RCC 7860 (cell line): ENCODE data around the gene CFAP91.
A peak's percentile ranks its signal among the peaks of the same experiment; 100 is the strongest.
"Not testable (repeated sequence)": the region's sequence is repeated elsewhere in the genome, so short reads cannot be mapped to it uniquely, and the experiment has no call there.

ENCODE experiments used
- DNase-seq: peaks from one replicate; pipeline ENCODE4 v3.0.0-alpha.2; 2015; ENCODE audit warnings: low spot score
- FAIRE-seq: peaks from 2 replicates; lab custom pipeline; 2012; peaks lifted over from hg19 to GRCh38; lab: Jason Lieb, UNC

Gene CFAP91

DNA sequence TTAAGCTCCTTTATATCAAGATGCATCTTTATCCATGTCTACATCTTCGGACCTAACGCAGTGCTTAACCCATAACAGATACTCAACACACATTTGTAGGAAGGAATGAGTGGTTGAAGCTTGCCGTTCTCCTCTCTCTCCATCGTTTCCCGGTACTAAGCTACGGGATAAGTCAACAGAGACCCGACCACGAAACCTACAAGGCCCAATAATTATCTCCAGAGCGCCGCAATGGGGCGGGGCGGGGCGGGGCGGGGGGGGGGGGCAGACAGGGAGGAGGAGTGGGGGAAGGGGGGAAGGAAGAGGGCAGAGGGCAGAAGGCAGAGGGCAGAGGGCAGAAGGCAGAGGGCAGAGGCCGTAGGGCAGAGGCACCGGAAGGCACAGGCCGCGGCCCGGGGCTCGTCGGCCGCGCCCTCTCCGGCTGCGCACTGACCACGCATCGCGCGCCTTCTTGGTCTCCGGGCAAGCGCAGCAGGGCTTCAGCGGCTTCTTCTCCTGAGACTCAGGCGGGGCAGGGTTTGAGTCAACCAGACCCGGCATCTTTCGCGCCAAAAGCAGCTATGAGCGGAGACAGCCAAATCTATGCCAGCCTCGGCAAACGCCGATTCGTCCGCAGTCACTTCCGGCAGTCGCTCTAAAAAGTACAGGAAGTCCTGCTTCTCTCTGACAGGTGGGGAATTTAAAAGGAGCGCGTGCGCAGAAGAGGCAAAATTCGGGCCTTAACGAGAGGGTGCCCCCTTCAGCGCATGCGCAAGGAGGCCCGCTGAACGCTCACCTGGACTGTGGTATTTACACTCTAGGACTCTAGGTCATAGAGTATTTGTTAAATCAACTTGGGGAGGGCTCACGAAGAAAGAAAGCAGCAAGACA lies 25.8 kb upstream of the CFAP91 start, which contains the start of gene COX17:
COX17 (minus strand) TSS at position 636 of the 870 bp plus-strand sequence; CDS start at position 540, 96 bp downstream.
- peak; percentile 85 for FAIRE-seq

DNA sequence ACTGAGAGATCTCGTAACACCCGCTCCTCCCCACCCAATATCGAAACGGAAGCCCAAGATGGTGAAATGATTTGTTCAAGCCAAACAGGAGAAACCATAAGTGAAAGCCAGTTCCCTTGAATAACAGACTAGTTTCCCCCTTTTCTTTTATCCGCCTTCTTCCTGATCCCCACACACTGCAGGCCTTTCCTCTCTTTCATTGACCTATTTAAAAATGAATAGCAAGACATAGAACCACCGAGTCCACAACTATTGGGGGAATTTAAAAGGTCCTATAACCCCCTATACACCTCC lies 25.2 kb upstream of the CFAP91 start:
- FAIRE-seq (no peak), DNase-seq (no peak)

More for the DNA sequence above, 25.8 kb upstream of the CFAP91 start, which contains the start of gene COX17:
- DNase-seq: peak; percentile 94

DNA sequence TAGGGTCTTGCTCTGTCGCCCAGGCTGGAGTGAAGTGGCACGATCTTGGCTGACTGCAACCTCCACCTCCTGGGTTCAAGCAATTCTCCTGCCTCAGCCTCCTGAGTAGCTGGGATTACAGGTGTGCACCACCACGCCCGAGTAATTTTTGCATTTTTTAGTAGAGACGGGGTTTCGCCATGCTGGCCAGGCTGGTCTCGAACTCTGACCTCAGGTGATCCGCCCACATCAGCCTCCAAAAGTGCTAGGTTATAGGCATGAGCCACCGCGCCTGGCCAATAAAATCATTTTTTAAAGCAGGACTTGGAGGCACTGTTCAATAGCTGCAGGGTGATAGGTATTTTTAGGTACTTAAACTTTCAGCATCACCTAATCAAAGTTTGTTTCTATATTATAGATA lies 24.6 kb upstream of the CFAP91 start:
- not testable (repeated sequence) for DNase-seq, FAIRE-seq

DNA sequence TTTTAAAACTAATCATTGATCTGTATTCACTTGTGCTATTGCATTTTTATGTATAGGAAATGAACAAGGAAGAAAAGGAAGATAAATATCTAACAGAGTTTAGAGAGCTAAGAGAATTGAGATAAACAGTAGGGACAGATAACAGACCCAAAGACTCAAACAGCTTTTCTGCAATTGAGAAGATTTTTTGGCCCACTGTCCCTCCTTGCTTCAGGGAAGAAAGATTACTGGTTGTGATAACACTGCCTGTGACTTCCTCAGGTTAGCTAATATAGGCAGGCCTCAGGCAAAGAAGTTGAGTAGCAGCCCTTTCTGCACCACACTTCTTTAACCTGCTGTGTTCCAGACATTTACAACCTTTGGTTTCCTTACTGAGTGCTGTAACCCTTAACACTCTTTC lies 22.9 kb upstream of the CFAP91 start:
- FAIRE-seq (no peak), DNase-seq (no peak)

DNA sequence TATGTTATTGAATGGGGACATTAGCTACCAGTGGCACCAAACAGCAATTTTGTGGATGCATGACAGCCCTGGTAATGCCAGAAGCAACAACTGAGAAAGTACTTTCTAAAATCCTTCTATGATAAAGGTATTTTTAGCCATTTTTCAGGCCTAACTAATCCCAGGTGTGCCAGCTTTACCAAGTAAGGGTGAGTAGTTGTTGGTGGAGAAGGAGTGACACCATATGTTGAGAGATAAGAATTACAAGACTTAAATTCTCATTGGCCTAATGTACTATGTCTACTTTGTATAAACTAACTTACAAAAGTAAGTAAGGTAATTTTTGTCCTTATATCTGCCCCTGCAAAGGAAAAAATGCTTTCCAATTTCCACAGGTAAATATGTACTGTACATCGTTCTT lies 21.5 kb upstream of the CFAP91 start:
- FAIRE-seq: peak; percentile 78
- DNase-seq: peak; percentile 37

DNA sequence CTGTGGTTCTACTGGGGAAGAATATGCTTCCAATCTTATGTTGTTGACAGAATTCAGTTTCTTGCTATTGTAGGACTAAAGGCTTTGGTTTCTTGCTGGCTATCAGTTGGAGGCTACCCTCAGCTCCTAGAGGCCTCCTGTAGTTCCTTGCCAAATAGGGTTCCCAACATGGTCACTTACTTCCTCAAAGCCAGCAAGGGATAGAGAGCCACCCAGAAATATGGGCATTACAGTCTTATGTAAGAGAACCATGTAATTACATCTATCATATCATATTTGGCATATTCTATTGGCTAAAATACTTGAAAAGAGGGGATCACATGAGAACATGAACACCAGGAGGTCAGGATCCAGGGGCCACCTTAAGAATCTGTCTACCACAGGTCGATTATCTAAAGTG lies 19.4 kb upstream of the CFAP91 start:
- FAIRE-seq: no peak

DNA sequence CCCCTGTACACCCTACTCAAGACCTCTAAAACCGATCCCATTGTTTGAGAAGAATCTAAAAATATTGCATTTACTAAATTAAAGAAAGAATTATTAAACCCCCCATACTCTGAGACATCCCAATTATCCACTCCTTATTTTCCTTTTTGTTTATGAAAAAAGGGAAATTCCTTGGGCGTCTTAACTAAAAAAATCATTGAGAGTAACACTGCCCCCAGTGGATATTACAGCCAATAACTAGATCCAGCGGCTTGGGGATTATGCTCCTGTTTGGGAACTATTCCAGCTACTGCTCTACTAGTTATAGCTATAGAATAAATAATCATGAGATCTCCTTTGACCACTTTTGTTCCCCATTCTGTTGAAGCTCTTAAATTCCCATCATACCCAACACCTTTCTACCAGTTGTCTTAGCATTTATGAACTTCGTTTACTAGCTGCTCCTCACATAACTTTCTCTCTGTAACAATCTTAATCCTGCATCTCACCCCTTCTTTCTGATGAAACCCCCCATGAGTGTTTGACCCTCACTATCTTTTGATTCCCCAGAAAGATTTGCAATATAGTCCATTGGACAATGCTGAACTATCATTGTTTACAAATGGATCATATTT lies 12.7 kb upstream of the CFAP91 start:
- DNase-seq (no peak), FAIRE-seq (peak; percentile 25)

More for the DNA sequence above, 19.4 kb upstream of the CFAP91 start:
- no peak for DNase-seq

DNA sequence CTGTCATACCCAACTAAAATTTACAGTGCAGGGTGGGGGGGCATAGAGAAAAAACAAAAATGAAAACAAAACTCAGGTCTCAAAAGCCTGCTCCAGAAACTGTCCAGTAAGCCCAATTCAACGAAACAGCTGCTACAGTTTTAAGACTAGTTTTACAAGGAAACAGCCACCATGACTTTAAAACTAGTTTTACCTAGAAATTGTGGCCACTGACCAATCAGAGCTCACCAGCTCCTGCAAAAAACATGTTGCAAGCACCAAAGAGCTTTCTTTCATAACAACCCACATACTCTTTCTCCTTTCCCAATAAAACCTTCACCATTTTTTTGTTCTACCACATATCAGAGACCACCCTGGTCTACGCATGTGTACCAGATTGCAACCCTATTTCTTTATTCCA lies 7.3 kb upstream of the CFAP91 start:
- FAIRE-seq: no peak

DNA sequence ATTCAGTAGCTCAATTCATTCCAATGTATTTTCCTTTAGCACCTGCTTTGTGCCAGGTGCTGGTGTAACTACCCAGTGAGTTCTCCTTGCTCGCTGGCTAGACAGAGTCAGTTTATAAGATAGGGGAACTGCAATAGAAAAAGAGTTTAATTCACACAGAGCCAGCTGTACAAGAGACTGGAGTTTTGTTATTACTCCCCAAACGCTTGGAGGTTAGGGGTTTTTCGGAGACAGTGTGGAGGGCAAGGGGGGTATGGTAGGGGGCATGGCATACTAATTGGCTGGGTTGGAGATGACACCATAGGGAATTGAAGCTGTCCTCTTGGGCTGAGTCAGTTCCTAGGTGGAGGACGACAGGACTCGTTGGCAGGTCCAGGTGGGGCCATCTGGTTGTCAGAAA lies 5.4 kb upstream of the CFAP91 start:
- FAIRE-seq: no peak
- DNase-seq: no peak

More for the DNA sequence above, 7.3 kb upstream of the CFAP91 start:
- no peak for DNase-seq

DNA sequence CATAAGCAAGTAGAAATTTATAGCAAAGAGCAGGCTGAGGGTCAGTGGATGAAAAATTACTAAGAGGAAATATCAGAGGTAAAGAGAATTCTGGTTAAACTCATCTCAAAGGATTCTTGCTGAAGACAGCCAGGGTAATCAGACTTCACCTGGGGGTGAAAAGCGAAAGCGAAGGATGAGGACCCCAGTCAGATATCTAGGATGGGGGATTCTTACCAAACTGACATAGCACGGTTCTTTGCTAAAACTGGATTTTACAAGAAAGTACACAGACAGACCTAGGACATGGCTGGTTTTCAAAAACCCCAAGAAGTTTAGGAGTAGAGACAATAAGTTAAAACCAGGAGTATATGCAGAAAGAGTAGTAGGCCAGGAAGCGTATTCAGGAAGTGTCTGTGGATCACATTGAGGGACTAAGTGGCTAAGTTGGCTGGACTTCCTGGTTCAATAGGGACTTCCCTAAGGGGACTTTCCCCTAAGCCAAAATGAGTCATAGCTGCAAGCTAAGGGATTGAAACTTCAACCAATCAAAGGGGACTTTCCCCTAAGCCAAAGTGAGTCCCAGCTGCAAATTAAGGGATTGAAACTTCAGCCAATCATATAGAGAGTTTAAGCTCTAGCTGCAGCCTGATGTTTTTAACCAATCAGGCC lies 2.4 kb upstream of the CFAP91 start:
- peak; percentile 83 for DNase-seq
- FAIRE-seq: peak; percentile 62

DNA sequence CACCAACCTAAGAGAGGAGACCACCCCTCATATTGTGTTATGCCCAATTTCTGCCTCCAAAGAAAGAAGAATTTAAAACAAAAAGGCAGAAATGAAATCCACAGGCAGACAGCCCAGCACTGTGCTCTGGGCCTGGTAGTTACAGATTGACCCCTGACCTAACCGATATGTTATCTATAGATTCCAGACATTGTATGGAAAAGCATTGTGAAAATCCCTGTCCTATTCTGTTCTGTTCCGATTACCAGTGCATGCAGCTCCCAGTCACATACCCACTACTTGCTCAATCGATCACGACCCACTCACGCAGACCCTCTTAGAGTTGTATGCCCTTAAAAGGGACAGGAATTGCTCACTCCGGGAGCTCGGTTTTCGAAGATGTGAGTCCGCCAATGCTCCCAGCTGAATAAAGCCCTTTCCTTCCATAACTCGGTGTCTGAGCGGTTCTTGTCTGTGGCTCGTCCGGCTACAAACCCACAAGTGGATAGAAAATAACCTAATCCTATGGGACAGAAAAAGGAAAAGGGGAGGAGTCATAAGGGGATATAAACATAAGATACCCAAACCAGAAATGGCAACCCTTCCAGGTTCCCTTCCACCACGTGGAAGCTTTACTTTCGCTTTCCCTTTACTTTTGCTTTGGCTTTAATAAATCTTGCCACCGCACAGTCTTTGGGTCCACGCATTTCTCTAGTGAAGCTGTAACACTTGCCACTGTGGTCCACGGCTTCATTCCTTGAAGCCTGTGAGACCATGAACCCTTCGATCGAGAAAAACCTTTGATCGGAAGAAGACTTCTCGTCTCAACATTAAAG lies 1.7 kb upstream of the CFAP91 start:
- DNase-seq (no peak), FAIRE-seq (no peak)

DNA sequence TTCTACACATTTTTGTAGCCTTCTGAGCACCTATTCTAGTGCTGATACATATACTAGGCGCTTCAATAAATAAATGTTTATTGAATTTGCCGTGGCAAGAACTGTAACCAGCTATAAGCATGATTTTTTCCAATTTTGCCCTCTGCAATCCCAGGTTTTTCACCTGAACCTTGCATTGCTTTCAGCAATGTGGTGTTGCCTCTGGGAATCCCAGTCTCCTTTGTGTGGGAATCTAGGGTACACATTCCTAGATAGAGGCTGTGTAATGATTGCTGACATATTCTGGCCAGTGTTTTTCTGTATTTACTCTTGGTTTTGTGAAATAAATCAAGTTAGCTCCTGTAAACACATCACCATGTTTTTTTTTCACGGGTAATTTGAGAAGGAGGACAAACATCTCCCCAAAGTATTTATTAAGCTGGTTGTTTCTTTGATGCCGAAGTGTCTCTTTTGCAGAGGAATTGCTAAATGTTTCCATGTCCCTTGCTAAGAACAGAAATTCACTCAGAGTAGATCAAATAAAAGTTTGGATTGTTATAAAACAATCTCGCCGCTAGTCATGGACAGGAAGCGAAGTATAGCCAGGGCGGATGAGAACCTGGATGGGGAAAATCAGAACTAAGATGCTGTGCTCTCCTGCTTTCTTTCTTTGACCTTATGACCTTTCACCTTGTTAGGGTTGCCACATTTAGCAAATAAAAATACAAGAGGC lies 1.2 kb downstream of the CFAP91 start:
- DNase-seq (no peak), FAIRE-seq (no peak)

DNA sequence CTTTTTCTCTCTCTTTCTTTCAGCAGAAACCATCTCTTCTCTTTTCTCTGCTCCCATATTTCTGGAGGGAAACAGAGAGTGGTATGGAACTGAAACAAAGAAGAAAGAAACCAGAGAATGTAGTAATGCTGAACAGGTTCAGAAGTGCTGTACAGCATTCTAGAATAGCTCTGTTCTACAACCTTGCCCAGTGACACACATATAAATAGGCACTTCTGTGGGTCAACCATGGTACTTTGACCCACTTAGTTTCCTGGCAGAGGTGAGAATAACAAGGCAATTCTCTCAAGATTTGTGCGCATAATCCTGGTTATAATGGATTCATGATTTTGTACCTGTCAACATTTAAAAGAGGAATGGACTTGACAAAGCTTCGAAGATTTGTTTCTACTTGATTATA lies 12.3 kb downstream of the CFAP91 start:
- no peak for FAIRE-seq

DNA sequence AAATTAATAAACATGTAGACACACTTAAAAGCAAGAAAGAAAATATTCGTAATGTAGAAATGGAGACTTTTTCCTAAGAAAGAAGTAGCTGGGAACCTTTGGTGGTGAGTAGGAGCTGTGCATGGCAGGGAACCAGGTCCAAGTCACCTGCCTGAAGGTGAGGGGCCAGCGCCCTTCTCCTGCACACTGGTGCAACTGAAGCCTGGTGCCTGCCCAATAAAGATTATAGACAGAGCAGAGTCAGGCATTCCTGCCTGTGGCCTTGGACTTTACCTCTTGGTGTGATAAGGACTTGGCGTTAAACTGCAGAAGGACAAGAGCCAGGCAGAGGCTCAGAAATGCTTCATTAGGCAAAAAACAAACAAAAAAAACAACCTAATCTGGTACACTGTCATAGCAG lies 14.2 kb downstream of the CFAP91 start:
- DNase-seq: no peak
- FAIRE-seq: no peak

More for the DNA sequence above, 12.3 kb downstream of the CFAP91 start:
- DNase-seq: no peak

DNA sequence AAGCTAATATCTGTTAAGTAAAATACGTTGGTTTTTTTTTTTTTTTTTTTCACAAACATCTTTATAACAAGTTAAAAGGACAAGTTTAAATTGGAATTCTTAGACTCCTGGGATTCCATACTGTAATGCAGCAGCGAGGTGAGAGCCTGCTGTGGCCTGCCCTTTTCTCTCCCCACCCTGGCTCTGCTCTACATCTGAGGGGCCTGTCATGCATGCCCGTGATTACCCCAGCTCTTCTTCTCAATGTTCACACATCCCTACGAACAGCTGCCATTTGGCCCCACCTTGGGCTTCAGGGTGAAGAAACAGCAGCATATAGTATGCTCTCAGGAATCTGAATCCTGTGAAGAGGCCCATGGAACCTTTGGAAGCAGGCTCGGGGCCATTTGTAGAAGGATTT lies 14.7 kb downstream of the CFAP91 start:
- FAIRE-seq: no peak
- no peak for DNase-seq

DNA sequence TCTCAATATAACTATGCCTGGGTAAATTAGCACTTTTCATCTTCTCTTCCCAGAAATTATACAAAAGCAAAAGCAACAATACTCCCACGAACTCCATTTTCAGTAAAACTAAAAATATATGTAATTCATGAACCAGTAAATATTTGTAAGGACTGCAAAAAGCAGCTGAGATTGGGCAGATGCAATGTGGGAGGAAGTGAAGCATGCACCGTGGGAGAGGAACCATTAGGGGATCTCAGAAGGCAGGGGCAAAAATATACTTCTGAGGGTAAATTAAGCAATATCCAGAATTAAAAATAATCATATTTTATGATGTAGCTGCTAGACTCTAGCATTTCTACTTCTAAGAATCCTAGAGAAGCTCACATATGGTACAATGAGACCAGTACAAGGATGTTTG lies 20.2 kb downstream of the CFAP91 start:
- FAIRE-seq (no peak), DNase-seq (no peak)

DNA sequence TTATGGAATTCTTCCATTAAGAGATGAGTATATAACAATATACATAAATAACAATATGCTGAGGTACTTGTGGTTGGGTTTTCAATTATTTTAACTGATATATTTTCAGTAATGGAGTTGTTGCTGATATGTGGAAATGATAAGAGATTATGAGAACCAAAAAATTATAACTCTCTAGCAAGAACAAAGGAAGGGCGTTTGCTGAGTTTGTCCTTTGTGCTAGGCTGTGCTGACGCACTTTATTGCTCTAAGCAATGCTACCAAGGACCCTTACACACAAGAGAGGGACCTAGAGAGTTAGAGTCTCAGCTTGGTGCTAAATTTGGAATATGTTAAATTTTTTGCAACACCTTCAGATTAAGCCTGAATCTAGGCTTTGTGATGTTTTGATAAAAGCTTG lies 24.1 kb downstream of the CFAP91 start:
- no peak for FAIRE-seq
- no peak for DNase-seq

DNA sequence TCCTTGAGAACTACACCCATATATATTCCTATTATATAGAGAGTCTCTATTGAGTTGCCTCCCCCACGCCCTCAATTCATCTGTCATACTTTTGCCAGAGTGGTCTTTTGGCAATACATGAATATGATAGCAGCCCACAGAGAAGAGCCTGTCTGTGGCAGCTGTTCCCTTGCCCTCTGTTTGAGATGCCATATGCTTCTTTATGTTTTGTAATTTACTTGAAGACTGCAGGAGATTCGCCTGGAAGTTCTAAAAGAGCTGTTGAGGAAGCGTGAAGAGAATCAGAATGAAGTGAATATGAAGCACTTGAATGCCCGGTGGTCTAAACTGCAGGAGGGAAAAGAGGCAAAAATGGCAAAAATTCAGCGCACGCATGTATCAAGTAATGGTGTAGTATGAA lies 27.2 kb downstream of the CFAP91 start:
- FAIRE-seq: no peak
- DNase-seq: no peak

DNA sequence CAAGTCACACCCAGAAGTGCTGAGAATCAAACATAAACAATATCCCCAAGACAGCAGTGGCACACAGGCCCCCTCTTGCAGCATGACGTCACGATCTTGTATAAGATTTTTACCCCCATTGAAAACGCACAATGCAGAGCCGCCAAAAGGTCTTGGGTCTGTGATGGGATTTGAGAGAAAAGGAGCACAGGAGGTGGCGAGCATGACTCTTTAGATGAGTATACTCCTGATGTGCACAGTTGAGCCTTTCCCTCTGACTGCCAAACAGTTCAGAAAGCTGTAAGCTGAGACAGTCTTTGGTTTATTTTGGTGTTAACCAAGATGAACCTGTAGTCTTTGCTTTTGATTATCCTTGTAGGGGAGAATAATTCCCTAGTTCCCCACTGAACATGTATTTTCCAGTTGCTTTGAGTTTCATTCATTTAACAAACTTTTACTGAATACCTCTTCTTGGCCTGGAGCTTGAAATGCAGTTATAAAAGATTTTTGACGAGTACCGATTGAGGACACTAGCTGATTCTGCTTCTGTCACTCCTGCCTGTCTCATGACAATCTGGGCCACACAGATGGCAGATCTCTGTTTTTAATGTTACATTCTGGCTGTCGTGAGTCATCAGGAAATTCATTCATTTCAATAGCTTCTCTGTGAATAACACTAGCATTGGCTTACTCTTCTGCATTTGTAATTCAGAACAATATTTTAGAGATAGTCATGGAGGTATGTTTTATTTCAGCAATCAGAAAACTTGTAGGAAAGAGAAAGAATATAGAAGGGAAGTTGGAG lies 28.9 kb downstream of the CFAP91 start:
- no peak for FAIRE-seq

DNA sequence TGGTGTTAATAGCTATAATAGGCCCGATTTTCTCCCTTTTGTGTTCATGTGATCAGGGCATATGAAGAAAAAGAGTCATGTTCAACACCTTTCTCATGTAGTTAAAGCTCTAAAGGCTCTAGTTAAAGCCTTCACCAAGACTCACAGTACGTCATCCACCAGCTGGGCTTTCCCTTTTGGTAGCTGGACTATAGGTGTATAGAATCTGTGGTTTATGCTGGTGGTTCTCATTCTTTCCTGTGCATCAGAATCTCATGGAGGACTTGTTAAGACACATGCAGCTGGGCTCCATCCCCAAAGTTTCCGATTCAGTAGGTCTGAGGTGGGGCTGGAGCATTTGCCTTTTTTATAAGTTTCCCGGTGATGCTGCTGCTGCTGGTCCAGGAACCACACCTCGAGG lies 31.0 kb downstream of the CFAP91 start:
- DNase-seq: no peak
- no peak for FAIRE-seq

More for the DNA sequence above, 28.9 kb downstream of the CFAP91 start:
- DNase-seq: peak; percentile 8
